HG03196 (cell line): Measurements from ENCODE around the gene PLLP.
"Not testable (repeated sequence)": the region's sequence is repeated elsewhere in the genome, so short reads cannot be mapped to it uniquely, and the experiment has no call there.

ENCODE experiments used
- ATAC-seq: cut with Tn5 transposase; IDR thresholded peaks from one replicate; pipeline ENCODE4 v1.9.1; 2021; ENCODE audit not compliant: unreplicated experiment

Gene PLLP

GRCh38 chr16:57303021-57303909 is 18.8 kb upstream of the PLLP start:
- no peak for ATAC-seq

- ATAC-seq: no peak
Observed at GRCh38 chr16:57301126-57301817, 16.8 kb upstream of the PLLP start.

DNA sequence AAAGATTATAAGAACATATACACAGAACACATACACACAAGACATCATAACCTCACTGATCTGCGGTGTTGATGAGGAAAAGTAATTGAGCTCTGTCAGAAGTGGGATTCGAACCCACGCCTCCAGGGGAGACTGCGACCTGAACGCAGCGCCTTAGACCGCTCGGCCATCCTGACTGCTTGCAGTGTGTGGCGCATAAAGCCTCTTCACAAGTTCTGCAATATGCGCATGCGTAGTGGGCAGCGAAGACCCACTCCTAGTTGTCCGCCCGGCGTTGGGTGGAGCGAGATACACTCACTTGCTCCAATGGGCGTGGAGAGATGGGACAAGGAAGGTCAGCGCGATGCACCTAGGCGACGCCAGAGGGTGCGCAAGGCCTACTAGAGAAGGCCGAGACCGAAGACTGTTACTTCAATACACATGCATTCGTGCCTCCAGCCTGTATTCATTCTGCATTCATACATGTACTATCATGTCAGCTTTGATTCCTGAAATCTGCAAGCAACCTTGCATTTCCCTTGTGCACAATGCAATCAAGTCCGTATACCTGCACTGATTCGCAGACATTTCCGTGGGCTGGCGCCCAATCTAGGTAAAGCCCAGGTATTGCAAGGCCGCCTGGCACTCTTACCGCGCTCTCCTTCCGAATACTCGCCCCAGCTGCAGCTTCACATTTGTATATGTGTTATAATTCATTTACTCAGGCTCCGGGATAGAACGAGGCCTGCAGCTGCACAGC is 16.1 kb upstream of the PLLP start:
- ATAC-seq: peak; percentile 90

GRCh38 chr16:57299719-57300386 is 15.4 kb upstream of the PLLP start:
- ATAC-seq: peak; percentile 47

GRCh38 chr16:57299009-57299718 is 14.7 kb upstream of the PLLP start:
- ATAC-seq: peak; percentile 21

- no peak for ATAC-seq
Observed at GRCh38 chr16:57297856-57298255, 13.4 kb upstream of the PLLP start.

GRCh38 chr16:57289391-57290257 is 5.2 kb upstream of the PLLP start:
- no peak for ATAC-seq

GRCh38 chr16:57285379-57285778 is 907 bp upstream of the PLLP start:
- no peak for ATAC-seq

DNA sequence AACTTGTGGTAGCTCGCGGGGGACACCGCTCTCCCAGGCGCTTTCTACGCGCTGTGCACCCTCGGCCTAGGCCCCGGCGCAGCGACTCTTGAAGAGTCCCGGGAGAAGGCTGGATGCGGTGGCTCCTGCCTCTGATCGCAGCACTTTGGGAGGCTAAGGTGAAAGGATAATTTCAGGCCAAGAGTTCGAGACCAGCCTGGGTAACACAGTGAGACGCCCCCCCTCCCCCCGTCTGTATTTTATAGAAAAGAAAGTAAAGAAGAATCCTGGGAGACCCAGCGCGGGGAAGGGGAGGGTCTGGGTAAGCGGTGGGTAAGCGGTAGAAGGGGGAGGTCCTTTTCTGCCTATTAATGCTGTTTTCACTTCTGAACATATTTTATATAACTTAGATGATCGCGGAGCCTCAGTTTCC is 486 bp upstream of the PLLP start:
- no peak for ATAC-seq

- no peak for ATAC-seq
Observed at GRCh38 chr16:57283959-57284208, 588 bp downstream of the PLLP start.

DNA sequence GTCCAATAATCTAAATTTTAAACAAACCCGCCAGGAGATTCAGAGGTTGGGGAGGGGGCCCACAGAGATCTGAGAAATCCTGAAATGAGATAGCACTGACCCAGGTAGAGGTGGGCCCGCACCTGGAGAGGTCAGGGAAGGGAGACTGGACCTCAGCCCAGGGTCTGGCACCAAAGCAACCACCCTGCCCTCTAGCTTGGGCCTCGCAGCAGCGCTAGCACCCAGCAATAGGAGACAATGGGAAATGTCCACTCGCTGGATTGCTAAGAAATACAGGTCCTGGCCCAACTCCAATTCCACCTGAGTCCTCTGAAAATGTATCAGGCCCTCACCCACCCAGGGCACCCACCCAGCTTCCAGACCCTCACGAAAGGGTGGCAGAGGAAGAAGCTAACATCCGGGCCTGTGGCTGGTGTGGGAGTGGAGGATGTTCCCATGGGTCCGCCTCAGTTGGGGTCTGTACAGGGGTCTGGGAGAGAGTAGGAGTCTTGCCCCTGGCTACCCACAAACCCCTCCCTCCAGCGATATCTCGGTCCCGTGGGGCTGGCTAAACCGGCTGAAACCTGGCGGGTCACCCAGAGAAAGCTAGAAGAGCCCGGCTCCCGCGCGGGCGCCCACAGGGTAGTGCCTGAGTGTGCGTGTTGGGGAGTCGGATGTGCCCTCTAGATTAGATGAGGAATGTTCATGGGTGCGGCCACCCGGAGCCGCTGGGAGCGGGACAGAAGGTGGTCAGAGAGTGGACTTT is 1.1 kb downstream of the PLLP start:
- ATAC-seq: no peak

GRCh38 chr16:57282510-57283213 is 1.8 kb downstream of the PLLP start:
- no peak for ATAC-seq

GRCh38 chr16:57281791-57282190 is 2.7 kb downstream of the PLLP start:
- ATAC-seq: no peak

- no peak for ATAC-seq
Observed at GRCh38 chr16:57279780-57280638, 4.5 kb downstream of the PLLP start.

GRCh38 chr16:57278494-57278893 is 6.0 kb downstream of the PLLP start:
- ATAC-seq: no peak

DNA sequence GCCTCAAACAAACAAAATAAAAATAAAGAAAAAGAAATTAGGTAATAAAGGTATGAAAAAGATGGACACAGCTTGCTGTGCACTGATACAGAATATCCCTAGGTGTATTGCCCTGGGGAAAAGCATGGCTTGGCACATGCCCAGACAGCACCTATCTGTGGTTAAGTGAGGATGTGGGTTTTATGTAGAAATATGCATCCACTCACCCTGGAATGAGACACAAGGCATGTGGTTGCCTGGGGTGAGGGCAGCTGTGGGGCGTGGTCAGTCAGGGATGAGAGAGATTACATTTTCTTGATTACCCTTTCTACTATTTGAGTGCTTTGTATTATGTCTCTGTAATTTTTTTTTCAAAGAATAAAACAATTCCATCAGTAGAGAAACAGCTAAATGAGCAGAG is 6.9 kb downstream of the PLLP start:
- no peak for ATAC-seq

- no peak for ATAC-seq
Observed at GRCh38 chr16:57276596-57276995, 7.9 kb downstream of the PLLP start.

DNA sequence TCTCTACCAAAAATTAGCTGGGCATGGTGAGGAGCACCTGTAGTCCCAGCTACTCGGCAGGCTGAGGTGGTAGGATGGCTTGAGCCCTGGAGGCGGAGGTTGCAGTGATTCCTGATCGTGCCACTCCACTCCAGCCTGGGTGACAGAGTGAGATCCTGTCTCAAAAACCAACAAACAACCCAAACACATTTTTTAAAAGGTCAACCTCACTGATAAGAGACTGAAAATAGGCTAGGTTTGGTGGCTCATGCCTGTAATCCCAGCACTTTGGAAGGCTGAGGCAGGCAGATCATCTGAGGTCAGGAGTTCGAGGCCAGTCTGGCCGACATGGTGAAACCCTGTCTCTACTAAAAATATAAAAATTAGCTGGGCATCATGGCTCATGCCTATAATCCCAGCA is 8.5 kb downstream of the PLLP start:
- ATAC-seq: not testable (repeated sequence)
